GM19467 (cell line): ENCODE results near the gene C1QA.
"Not testable (repeated sequence)": the region's sequence is repeated elsewhere in the genome, so short reads cannot be mapped to it uniquely, and the experiment has no call there.

Experiments used
- ATAC-seq: cut with Tn5 transposase; IDR thresholded peaks from one replicate; pipeline ENCODE4 v1.9.1; 2021; ENCODE audit warnings: mild to moderate bottlenecking, moderate library complexity; ENCODE audit not compliant: unreplicated experiment

Gene C1QA

DNA sequence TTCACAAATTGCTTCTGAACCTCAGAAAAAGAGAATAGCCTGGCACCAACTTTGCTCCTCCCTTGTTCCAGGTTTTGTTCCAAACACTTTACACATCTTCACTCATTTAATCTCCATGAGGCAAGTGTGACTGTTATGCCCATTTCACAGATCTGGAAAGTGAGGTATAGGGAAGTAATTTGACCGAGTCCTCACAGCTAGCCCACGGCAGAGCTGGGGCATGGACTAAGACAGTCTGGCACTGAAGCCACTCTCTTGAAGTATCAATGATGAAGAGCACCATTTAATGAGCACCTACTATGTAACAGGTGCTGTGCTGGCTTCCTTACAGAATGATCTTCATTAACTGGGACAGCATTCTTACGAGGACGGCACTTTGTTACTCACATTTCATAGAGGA lies 35.6 kb downstream of the C1QA start:
- ATAC-seq, result no peak

DNA sequence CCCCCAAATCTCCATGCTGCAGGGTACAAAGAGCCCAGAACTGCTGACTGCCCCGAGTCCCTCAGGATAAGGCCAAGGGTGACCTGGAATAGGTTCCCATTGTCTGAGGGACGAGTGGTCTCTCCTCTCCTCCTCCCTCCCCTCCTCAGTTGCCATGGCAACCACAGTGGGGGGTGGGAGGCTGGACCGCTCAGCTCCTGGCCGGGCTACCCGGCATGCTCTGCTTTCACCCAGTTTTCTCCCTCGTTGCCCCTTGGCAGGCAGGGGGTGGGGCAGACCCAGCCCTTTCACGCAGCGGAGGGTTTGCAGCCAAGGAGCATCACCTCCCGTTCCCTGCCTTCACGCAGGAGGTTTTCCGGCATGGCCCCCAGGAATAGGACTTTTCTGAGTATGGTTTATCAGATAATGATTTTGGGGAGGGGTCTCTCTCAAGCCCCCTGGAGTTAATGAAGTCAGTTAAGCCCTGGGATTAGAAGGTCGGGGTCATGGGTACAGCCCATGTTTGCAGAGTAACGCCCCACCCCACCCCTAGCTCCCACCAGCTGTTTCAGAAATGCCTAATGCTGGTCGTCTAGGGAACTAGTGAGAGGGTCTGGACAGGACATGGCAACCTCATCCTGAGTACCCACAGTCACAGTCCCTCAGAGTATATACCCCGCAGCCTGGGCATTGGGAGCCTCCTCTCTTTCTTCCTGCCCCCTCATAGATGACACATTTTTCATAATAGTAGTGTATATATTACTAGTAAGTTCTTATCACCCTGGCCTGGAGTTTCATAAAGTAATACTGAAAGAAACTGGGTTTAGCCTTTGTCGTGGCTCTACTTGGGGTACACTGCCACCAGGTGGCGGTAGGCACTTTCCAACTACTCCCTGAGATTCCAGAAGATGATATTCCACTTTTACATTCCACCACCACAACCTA lies 37.3 kb downstream of the C1QA start:
- ATAC-seq, result no peak

DNA sequence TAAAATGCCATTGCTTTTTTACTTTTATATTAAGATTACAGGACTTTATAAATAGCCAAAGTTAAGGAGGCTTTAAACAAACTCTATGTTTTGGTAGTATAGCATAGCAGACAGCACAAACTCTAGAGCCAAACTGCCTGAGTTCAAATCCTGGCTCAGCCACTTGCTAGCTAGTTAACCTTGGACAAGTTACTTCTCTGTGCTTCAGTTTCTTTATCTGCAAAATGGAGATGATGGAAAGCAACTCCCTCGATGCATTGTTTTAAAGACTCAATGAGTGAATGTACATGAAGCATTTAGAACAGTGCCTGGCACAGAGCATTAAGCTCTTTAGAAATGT lies 38.0 kb downstream of the C1QA start:
- no peak for ATAC-seq

DNA sequence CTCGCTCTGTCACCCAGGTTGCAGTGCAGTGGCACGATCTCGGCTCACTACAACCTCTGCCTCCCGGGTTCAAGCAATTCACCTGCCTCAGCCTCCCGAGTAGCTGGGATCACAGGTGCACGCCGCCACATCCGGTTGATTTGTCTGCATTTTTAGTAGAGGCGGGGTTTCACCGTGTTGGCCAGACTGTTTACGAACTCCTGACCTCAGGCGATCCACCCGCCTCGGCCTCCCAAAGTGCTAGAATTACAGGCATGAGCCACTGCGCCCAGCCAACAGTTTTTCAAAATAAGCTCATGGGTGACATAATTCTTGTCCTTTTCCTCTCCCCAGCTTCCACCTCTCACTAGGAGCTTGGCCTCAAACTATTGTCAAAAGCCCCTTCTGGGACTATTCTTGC lies 39.7 kb downstream of the C1QA start:
- ATAC-seq, result not testable (repeated sequence)

DNA sequence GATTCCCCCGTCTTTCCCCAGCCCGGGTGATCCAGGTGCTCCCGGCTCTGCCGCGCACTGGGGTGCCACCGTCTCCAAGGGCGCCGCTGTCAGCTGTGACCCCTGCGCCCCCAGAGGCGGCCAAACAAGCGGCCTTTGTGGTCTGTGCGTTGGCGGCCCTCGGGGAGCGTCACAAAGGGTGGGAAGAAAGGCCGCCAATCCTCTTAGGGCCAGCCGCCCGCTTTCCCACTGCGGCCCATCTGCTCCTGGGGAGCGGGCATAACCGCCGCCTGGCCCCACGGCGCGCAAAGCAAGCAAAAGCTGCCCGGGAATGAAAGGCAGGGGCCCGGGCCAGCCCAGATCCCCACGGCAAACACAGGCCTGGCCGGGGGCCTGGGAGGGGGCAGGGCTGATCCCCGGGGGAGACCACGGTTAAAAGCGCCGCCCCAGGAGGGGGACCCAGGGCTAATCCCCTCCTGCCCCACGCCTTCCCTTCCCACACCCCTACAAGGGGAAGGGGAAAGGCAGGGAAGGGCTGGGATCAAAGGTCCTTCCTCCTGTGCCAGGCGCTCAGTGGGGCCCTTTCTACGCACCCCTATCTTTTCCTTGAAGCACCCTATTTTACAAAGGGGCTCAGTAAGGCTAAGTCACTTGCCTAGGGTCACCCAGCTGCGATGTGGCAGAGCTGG lies 40.6 kb downstream of the C1QA start:
- no peak for ATAC-seq

DNA sequence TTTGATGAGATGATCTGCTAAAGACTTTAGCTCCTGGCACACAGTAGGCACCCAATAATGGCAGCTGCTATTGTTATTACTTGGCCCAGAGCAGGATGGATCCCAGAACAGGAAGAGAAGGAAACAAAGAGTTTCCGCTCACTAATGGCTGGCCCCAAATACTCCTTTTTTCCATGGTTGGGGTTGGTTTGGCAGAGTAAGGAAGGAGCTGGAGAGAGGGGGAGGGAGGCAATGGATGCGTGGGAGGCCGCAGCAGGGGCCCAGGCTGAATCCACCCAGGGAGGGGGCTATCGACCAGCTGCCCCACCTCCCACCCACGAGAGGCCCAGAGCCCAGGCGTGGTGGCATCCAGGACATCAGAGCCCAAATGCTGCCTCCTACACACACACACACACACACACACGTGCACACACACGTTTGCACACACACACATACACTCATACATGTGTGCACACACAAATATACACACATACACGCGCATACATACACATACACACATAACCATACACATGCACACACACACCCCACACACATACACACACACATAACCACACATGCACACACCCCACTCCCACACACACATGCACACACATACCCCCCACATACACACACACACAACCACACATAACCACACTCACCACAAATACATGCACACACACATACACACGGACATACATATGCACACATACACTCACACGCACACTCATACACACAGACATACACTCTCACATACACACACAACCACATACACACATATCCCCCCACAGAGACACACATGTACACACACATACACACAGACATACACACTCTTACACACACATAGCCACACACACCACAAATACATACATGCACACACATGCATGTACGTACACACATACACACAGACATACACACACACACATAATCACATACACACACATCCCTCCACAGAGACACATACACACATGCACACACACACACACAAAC lies 41.8 kb downstream of the C1QA start:
- ATAC-seq, result no peak

DNA sequence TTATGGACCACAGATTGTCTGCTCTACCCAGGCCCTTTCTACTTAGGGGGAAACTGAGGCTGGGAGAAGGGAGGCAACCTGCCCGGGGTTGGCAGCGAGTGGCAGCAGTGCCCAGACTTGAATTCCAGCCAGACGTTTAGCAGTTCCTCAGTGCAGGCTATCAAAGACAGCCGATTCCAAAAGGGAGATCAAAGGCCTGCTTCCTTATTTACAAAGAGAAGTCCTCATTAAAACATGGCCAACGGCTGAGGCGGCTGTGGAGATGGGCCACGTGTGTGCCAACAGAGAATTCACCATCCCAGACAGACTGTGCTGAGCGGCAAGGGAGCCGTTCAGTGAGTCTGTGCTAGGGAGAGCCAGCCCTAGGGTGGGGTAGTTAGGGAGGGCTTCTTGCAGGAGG lies 44.3 kb downstream of the C1QA start:
- no peak for ATAC-seq

DNA sequence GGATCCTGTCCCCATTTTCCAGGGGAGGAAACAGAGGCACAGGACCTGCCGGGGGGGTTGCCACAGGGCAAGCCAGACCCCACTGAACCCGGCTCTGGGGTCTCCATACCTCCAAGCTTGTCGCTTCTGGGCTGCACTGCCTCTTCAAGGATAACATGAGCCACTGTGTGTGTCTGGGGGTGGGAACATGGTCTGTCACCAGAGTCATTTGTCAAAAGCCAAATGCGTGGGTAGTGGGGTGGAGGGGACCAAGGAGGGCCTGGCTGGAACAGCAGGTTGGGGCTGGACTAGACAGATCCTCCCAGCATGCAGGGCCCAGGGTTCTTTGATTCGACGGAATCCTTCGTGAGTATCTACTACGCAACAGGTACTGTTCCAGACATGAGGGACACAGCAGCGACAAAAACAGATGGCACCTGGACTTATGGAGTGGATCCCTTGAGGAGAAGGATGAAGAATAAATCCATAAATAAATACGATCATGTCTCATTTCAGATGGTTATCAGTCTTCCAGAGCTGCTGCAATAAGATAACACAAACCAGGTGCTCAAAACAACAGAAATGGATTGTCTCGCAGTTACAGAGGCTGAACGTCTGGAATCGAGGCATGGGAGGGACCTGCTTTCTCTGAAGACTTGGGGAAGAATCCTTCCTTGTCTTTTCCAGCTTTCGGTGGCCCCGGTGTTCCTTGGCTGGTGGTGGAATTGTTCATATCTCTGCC lies 45.3 kb downstream of the C1QA start:
- no peak for ATAC-seq

DNA sequence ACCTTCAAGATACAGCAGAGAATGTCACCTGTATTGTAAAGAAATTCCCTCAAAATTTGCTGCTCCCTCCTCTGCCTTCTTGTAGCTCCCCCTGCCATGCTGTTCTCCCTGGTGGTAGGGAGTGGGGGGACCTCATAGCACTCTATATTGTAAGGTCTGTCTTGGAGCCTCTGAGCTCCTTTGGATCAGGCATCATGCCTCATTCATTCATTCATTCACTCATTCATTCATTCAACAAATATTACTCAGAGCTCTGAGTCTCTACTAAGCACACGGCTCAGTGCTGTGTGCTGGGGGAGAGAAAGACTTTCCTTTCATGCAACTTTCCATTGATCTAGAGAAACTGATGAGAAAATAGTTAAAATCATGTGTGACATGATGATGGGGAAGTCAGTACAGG lies 47.1 kb downstream of the C1QA start:
- ATAC-seq, result no peak

DNA sequence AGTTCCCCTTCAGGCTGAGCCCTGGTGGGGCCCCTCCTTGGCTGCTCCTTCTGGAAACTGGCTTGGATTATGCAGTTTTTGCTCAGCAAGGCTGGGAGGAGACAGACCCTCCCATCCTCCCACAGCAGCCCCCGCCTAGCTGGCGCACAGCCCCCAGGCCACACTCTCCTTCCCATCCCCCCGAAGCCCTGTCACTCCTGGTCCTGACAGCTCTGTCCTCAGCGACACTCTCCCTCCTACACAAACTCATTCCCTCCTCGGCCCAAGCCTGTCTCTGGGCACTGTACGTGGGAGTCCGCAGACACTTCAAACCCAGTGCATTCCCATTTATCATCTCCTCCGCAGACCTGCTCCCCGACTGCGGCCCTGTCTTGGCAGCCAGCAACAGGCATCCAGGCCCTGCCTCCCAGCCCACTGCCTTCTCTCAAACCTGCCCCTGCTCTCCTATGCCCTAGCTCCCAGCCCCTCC lies 49.2 kb downstream of the C1QA start:
- no peak for ATAC-seq

DNA sequence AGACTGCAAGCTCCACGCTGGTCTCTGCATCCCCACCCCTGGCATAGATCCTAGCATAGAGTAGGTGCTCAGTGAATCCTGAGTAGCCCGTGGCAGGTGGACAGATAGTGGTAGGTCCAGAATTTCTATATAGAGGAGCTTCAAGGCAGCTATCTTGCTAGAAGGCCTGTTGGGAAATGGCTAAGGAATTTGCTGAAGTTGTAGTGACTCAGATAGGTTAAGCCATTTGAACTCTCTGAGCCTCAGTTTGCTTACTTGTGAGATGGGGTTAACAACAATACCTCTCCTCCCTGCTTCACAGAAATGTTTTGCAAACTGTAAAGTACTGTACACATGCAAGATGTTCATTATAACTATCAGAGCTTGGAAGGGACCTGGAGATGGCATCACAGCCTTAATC lies 50.8 kb downstream of the C1QA start:
- no peak for ATAC-seq

DNA sequence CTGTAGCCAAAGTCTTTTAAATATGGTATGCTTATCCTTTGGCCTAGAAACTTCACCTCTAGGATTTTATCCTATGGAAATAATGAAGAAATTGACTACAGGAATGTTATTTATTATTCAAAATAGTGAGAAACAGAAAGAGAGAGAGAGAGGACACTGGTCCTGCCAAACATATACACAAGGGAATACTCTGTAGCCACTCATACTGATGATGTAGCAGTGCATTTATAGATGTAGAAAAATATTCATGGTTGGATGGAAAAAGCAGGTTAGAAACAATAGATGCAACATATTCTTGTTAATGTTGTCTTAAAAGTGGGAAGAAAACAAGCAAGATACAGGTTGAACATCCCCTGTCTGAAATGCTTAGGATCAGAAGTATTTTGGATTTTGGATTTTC lies 52.0 kb downstream of the C1QA start:
- ATAC-seq, result no peak
